Inflammatory macrophage treated with lipopolysaccharide for 1 hour (primary cell): ENCODE results near the gene TK2.
"Not testable (repeated sequence)": the region's sequence is repeated elsewhere in the genome, so short reads cannot be mapped to it uniquely, and the experiment has no call there.

Experiments
- DNase-seq, 2 donors: peaks; one replicate each; pipeline ENCODE4 v3.0.0-alpha.2; 2020 to 2022

TK2 gene

GRCh38 chr16:66519482-66520373, 30.2 kb downstream of the TK2 start:
- no peak for DNase-seq

- DNase-seq, result no peak
These were observed 32.2 kb downstream of the TK2 start for GRCh38 chr16:66517586-66518263.

GRCh38 chr16:66516808-66517585, 32.9 kb downstream of the TK2 start:
- DNase-seq, result peak; percentile 96 to 99

GRCh38 chr16:66516509-66516807, 33.5 kb downstream of the TK2 start:
- no peak for DNase-seq

DNA sequence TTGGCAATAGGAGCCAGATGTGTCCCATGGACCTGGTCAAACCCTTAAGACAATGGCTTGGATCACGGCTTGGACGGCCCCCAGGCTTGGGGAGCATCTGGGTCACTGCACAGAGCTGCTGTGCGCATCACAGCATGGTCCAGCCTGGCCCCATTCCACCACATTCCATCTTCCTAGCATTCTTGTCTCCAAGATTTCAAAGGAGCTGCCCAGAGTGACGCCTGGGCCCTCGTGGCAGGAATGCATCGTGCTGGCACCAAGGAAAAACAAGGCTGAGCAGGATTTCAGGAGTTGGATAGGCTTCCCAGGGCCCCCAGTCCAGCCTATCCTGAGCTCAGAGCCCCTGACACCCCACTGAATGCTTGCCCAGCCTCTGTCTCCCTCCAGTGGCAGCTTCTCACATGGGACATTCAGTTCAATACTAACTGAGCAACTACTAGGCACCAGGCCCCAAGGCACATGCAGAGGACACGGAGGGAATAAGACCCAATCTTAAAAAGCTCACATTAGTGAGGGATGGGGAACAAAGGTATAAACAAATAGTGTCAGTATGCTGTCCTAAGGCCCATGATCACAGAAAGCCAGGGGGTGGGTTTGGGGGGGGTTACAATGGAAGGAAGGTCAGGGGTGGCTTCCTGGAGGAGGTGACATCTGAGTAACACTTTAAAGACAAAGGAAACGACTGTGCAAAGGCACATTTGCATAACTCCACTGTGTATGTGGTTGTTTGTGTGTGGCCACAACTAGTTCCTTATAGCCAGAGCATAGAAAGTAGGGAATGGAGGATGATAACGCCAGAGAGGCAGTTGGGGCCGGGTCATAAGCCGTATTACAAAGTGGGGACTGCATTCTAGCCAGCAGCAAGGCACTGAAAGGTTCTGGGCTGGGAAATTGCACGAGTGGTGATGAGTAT, 34.1 kb downstream of the TK2 start:
- DNase-seq, result peak; percentile 51 to 60

DNA sequence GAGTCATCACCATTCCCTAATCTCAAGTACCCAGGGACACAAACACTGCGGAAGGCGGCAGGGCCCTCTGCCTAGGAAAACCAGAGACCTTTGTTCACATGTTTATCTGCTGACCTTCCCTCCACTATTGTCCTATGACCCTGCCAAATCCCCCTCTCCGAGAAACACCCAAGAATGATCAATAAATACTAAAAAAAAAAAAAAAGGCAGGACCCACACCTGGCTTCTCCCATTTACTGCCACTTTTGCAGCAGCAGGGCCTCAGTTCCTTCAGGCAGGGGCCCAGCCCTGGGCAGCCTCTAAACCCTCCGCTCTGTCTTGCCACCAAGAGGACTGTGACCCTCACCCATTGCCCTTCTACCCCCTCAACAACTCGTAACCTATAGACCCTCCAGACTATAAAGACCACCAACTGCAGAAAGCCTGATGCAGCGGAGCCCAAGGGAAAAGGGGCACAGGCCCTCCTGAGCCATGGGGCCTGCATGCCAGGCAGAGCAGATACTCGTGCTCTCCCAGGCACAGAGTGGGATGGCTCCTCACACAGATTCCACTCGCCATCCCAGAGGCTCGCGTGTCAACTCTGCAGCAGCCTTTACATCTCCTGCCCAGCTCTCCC, 34.8 kb downstream of the TK2 start:
- DNase-seq, result not testable (repeated sequence)

GRCh38 chr16:66514391-66514790, 35.5 kb downstream of the TK2 start:
- not testable (repeated sequence) for DNase-seq

DNA sequence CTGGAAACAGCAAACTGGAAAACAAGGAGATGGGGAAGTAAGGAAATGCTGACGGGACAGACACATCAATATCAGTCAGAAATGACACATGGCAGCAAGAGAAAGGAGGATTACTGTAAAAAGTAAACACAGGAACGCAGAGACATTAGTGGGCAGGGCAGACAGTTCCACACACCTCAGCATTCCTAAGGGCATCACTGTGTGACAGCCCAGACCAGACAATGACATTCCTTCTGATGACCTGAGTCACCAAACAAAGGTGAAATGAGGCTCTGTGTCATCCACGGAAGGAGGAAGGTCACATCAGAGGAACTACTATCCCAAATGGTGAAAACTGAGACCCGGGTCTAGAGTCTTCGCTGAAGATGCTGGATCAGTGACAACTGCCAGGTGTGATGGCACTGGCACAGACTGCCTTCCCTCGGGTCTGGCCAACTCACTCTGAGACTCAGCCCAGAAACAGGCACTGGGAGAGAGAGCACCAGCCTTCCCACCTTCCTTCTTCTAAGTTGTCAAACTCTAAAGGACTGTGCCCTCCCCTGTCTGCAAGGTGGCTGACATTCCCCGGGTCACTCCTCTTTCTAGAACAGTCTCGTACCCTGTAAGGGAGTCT, 36.7 kb downstream of the TK2 start:
- no peak for DNase-seq

DNA sequence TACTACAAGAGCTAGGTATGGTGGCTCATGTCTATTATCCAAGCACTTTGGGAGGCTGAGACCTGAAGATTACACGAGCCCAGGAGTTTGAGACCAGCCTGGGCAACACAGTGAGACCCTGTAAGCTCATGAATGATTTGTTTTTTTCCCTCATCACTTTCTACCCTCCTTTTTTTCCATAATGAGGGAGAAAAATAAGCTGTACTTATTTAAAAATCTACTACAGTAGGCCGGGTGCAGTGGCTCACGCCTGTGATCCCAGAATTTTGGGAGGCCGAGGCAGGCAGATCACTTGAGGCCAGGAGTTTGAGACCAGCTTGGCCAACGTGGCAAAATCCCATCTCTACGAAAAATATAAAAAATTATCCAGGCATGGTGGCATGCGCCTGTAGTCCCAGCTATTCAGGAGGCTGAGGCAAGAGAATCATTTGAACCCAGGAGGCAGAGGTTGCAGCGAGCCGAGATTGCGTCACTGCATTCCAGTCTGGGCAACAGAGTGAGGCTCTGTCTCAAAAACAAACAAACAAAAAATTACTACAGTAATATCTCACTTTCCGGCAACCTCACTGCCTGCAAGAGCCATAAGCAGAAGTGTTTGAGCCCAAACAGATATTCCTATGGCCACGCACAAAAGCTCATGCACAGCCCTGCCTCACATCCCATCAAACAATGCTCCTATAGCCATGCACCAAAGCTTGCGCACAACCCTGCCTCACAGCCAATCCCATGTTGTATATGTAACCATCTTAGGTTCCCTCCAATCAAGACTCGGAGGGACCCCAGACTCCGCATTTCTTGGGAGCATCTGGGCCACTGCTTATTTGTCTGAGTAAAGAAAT, 37.4 kb downstream of the TK2 start:
- DNase-seq, result no peak

DNA sequence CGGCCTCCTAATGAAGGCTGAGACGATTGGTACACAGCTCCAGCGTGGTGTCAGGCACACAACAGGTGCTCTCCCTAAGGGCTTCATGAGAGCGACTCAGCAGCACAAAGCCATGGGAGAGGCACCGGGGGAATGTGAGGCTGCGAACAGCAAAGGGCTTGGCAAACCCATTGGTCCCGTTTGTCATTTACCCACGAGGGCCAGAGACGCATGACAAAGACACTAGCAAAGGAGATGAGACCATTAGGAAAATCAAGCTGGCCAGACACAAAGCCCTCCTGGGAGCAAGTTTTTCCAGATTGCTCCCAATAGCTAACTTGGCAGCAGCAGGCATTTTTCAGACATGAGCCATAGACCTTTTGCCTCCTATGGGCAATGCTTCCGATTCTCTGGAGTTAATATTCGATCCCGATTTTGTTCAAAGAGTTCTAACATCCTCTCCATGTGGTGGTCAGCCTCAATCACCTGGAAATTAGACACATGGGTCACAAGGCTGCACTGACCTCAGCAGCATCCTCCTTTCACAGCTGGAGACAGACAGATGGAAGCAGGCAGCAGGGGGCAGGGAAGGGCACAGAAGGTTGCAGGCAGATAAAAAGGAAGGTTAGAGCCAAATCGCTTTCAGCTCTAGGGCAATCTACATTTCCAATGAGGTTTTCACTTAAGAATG, 38.2 kb downstream of the TK2 start:
- no peak for DNase-seq

- no peak for DNase-seq
These were observed 39.0 kb downstream of the TK2 start for GRCh38 chr16:66510711-66511601.

DNA sequence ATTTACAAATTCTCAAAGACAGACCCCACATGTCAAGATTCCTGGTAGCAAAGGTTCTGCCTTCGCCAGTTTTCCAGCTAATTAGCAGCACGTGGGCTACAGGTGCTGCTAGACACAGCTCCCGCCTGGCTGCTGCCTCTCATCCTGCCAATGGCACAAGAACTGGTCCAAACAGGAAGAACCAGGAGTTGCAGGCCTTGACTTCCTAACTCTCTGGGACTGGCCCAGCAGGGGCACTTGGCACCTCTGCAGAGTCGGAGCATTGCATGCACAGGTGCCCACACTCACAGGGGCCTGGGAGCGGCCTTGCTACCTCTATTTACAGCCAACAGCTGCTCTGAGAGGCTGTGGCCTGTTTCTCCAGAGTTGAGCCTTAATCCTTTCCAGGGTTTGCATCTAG, 39.6 kb downstream of the TK2 start:
- no peak for DNase-seq

- no peak for DNase-seq
These were observed 40.3 kb downstream of the TK2 start for GRCh38 chr16:66509576-66509975.

GRCh38 chr16:66508914-66509496, 40.9 kb downstream of the TK2 start:
- DNase-seq, result no peak

- no peak for DNase-seq
These were observed 41.5 kb downstream of the TK2 start for GRCh38 chr16:66508248-66508913.

DNA sequence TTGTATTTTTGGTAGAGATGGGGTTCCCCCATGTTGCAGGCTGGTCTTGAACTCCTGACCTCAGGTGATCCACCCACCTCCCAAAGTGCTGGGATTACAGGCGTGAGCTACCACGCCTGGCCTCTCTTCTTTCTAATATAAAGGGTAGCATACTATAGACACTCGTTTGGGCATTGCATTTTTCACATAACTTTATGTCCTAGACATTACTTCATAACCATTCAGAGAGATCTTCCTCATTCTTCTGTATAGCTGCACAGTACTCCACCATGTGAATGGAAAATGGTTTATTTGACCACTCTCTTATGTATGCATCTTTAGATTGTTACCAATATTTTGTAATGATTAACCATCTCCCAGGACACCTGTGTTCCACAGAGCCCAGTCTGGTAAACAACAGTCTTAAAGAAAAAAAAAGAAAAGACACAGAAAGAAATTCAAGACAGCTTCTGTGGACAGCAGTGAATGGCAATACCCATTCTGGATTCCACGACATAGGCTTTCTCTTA, 42.1 kb downstream of the TK2 start:
- no peak for DNase-seq

- DNase-seq, result no peak
These were observed 46.3 kb downstream of the TK2 start for GRCh38 chr16:66503612-66504011.

DNA sequence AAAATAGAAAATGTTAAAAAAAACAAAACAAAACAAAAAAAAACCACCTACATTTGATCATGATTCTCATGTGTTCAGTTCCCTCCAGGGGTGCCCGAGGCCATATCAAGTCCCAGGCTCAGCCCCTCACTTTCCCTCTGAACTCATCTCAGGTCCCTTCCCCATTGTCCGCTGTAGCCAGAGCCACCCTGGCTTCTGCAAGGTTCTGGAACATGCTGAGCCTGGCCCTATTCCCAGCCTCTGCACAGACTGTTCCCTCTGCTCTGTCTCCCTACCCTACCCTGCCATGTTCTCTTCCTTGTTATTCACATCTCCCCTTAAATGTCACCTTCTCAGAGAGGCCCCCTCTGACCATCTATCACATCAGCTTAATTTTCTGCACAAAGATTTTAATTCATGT, 46.9 kb downstream of the TK2 start:
- DNase-seq, result no peak
